ENCODE results near the gene NUP50. TPM values are rescaled to one million over a fixed set of nuclear protein-coding genes. Genes with fewer than 3 reads are reported as not detected.

NUP50 gene
- total RNA-seq, 1 experiment from 2014 or later = 134 TPM

GRCh38 chr22:45150139-45150538 is 13.6 kb upstream of the NUP50 start:
- Mint-ChIP-seq H3K27ac (no peak overlapping the region), H3K9me3 (peaks cover 2 to 4% of the 10 kb centered on the region in 2 experiments; a peak in 2 of 5 replicates), H3K36me3 (ENCODE audit: insufficient read depth in 1 of 3, low read depth in 3 of 3) (peaks cover 2 to 4% (median 2%) of the 10 kb centered on the region in 3 experiments; a peak in 5 of 7 replicates), H3K27me3 (ENCODE audit: low read depth) (no peaks in the 10 kb centered on the region), H3K4me3 (no peak overlapping the region), H3K4me1 (no peaks in the 10 kb centered on the region)
- no peak overlapping the region for H3T11ph ChIP-seq (ENCODE audit: low read length)
- H2BK20ac ChIP-seq (ENCODE audit: low read depth, low read length, poor library complexity, severe bottlenecking) = no peak overlapping the region
- H3K14ac ChIP-seq (ENCODE audit: insufficient read depth, low read length) = no peak overlapping the region
- H3K4me2 ChIP-seq (ENCODE audit: insufficient read depth, insufficient read length, low read length) = no peak overlapping the region
- H3K56ac ChIP-seq (ENCODE audit: insufficient read length, low read depth, low read length) = no peak overlapping the region
- no peak overlapping the region for H2AK5ac ChIP-seq (ENCODE audit: insufficient read length, low read length)
- no peak overlapping the region for H3K27ac ChIP-seq (ENCODE audit: insufficient read length, low read depth, low read length)
- H2BK120ac ChIP-seq (ENCODE audit: low read depth, low read length, poor library complexity, severe bottlenecking) = no peak overlapping the region
- H4K8ac ChIP-seq (replicated peaks; ENCODE audit: insufficient read length, low read depth, low read length) = no peak overlapping the region
- H3K4ac ChIP-seq (ENCODE audit: low read depth, low read length) = no peak overlapping the region
- no peak overlapping the region for H4K5ac ChIP-seq (ENCODE audit: insufficient read length, low read depth, low read length)
- H3K9ac ChIP-seq (ENCODE audit: extremely low read depth, insufficient read length, low read length) = no peak overlapping the region
- no peaks in the 10 kb centered on the region for H3K9me3 ChIP-seq (ENCODE audit: control insufficient read depth, low read depth, low read length)
- DNase-seq = no peak
- H4K91ac ChIP-seq (ENCODE audit: insufficient read length, low read depth, low read length) = no peak overlapping the region
- TF ChIP-seq, protein P1, sequence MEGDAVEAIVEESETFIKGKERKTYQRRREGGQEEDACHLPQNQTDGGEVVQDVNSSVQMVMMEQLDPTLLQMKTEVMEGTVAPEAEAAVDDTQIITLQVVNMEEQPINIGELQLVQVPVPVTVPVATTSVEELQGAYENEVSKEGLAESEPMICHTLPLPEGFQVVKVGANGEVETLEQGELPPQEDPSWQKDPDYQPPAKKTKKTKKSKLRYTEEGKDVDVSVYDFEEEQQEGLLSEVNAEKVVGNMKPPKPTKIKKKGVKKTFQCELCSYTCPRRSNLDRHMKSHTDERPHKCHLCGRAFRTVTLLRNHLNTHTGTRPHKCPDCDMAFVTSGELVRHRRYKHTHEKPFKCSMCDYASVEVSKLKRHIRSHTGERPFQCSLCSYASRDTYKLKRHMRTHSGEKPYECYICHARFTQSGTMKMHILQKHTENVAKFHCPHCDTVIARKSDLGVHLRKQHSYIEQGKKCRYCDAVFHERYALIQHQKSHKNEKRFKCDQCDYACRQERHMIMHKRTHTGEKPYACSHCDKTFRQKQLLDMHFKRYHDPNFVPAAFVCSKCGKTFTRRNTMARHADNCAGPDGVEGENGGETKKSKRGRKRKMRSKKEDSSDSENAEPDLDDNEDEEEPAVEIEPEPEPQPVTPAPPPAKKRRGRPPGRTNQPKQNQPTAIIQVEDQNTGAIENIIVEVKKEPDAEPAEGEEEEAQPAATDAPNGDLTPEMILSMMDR (conservative IDR thresholded peaks at IDR 0.05) = no peak
- no peak overlapping the region for H3K23ac ChIP-seq (ENCODE audit: insufficient read length, low read depth, low read length)
- H3K18ac ChIP-seq (ENCODE audit: insufficient read length, low read depth, low read length) = no peak overlapping the region
- no peaks in the 10 kb centered on the region for H3K4me1 ChIP-seq (ENCODE audit: insufficient read depth, low read length)
- H4K20me1 ChIP-seq (ENCODE audit: control insufficient read depth, insufficient read depth, insufficient read length) = no peaks in the 10 kb centered on the region
- no peak overlapping the region for H2AFZ ChIP-seq (ENCODE audit: low read length)
- no peaks in the 10 kb centered on the region for H3K79me1 ChIP-seq (ENCODE audit: insufficient read depth, low read depth, low read length, poor library complexity, severe bottlenecking)
- H2BK12ac ChIP-seq (ENCODE audit: insufficient read length, low read depth, low read length) = no peak overlapping the region
- no CpG with 5 or more reads among the region's 2 CpGs for WGBS (ENCODE audit: extremely low coverage, insufficient read length, low lambda C conversion rate)
- no peak overlapping the region for H2BK15ac ChIP-seq (ENCODE audit: low read depth, low read length)
- no peaks in the 10 kb centered on the region for H3K27me3 ChIP-seq (ENCODE audit: insufficient read depth, low read length)
- no peak overlapping the region for H2BK5ac ChIP-seq (ENCODE audit: insufficient read length, low read length)
- H3K23me2 ChIP-seq (ENCODE audit: insufficient read length, low read depth, low read length, poor library complexity, severe bottlenecking) = no peaks in the 10 kb centered on the region
- H3K79me2 ChIP-seq (ENCODE audit: insufficient read depth, low read length) = no peaks in the 10 kb centered on the region
